ENCODE data around the gene LIMK1.

LIMK1 gene

GRCh38 chr7:74069790-74070618, 13.6 kb upstream of the LIMK1 start:
- no peaks in the 10 kb centered on the region for H3K9me3 ChIP-seq
- no peak for TF ChIP-seq CTCF (IDR thresholded peaks at IDR 0.05)
- H3K27ac ChIP-seq: no peak overlapping the region
- no peak overlapping the region for H3K4me3 ChIP-seq (ENCODE audit: low read depth in 1 of 2, low read length in 1 of 2)
- no peaks in the 10 kb centered on the region for H3K4me1 ChIP-seq (ENCODE audit: control insufficient read depth in 1 of 2, insufficient read depth in 1 of 2, low read depth in 1 of 2, low read length in 1 of 2)
- no peaks in the 10 kb centered on the region for H3K36me3 ChIP-seq
- no peaks in the 10 kb centered on the region for H3K27me3 ChIP-seq

GRCh38 chr7:74070619-74070921, 13.0 kb upstream of the LIMK1 start:
- no peak overlapping the region for H3K27ac ChIP-seq
- no peak overlapping the region for H3K4me3 ChIP-seq (ENCODE audit: low read depth in 1 of 2, low read length in 1 of 2)
- no peak for TF ChIP-seq CTCF (IDR thresholded peaks at IDR 0.05)
- no peaks in the 10 kb centered on the region for H3K36me3 ChIP-seq
- H3K4me1 ChIP-seq (ENCODE audit: control insufficient read depth in 1 of 2, insufficient read depth in 1 of 2, low read depth in 1 of 2, low read length in 1 of 2): no peaks in the 10 kb centered on the region
- no peaks in the 10 kb centered on the region for H3K9me3 ChIP-seq
- no peaks in the 10 kb centered on the region for H3K27me3 ChIP-seq

GRCh38 chr7:74071121-74071520, 12.5 kb upstream of the LIMK1 start:
- Histone ChIP-seq H3K27me3 (no peaks in the 10 kb centered on the region), H3K36me3 (no peaks in the 10 kb centered on the region), H3K4me3 (ENCODE audit: low read depth in 1 of 2, low read length in 1 of 2) (no peak overlapping the region), H3K4me1 (ENCODE audit: control insufficient read depth in 1 of 2, insufficient read depth in 1 of 2, low read depth in 1 of 2, low read length in 1 of 2) (no peaks in the 10 kb centered on the region), H3K27ac (no peak overlapping the region), H3K9me3 (no peaks in the 10 kb centered on the region)
- TF ChIP-seq CTCF (IDR thresholded peaks at IDR 0.05): no peak

- Histone ChIP-seq H3K27me3 (no peaks in the 10 kb centered on the region), H3K36me3 (no peaks in the 10 kb centered on the region), H3K4me1 (ENCODE audit: control insufficient read depth in 1 of 2, insufficient read depth in 1 of 2, low read depth in 1 of 2, low read length in 1 of 2) (no peaks in the 10 kb centered on the region), H3K4me3 (ENCODE audit: low read depth in 1 of 2, low read length in 1 of 2) (no peak overlapping the region), H3K9me3 (no peaks in the 10 kb centered on the region), H3K27ac (no peak overlapping the region)
- TF ChIP-seq CTCF (IDR thresholded peaks at IDR 0.05): no peak
These were observed 8.8 kb upstream of the LIMK1 start for GRCh38 chr7:74074770-74075169.

GRCh38 chr7:74078461-74078860, 5.1 kb upstream of the LIMK1 start:
- no peak overlapping the region for H3K4me3 ChIP-seq (ENCODE audit: low read depth in 1 of 2, low read length in 1 of 2)
- H3K4me1 ChIP-seq (ENCODE audit: control insufficient read depth in 1 of 2, insufficient read depth in 1 of 2, low read depth in 1 of 2, low read length in 1 of 2): peaks cover 5 to 6% of the 10 kb centered on the region in 2 experiments
- H3K27ac ChIP-seq: no peak overlapping the region
- H3K9me3 ChIP-seq: no peaks in the 10 kb centered on the region
- no peaks in the 10 kb centered on the region for H3K27me3 ChIP-seq
- TF ChIP-seq CTCF (IDR thresholded peaks at IDR 0.05): no peak
- H3K36me3 ChIP-seq: no peaks in the 10 kb centered on the region

All from neutrophil (primary cell).